Lower leg skin (tissue), 4 donors: ENCODE data around the gene RNF39. TPM values are rescaled to one million over a fixed set of nuclear protein-coding genes. Genes with fewer than 3 reads are reported as not detected.

ENCODE experiments used
- DNase-seq, 2 donors: peaks; one replicate each; pipeline ENCODE4 v3.0.0-alpha.2; 2019; ENCODE audit warnings: low spot score in 2 of 2
- H3K4me3 ChIP-seq: fragments of 200-600 bp; sonication (generic); 2 replicates; pipeline ENCODE4 v1.5.1; 2017; ENCODE audit warnings: mild to moderate bottlenecking, low read depth; ENCODE audit not compliant: poor library complexity, severe bottlenecking
- POLR2A ChIP-seq, 2 donors: fragments of 450-650 bp; IDR thresholded peaks; one replicate each; pipeline ENCODE4 v1.6.1; 2016 to 2017; ENCODE audit warnings: antibody characterized with exemption in 2 of 2, mild to moderate bottlenecking in 1 of 2, moderate library complexity in 1 of 2
- WGBS, 2 donors: methylation state at CpG; one replicate each; pipeline ENCODE4 v1.1.5; 2018; 5-methylcytosine and 5-hydroxymethylcytosine counted together
- intact Hi-C: fragments of 100-400 bp; cut with DNase I; formaldehyde crosslinking; loops from one replicate; pipeline ENCODE4 v1.15.0; 2023; ENCODE audit warnings: low total_unique reads
- total RNA-seq, 4 donors: library from RNA; depleted of rRNA; stranded (reverse); fragments of >200 nt; gene quantifications; one replicate each; pipeline ENCODE4 v1.1.0, GENCODE V29; 2016
- TF ChIP-seq, protein P1 (sequence below), 3 donors: fragments of 450-650 bp; IDR thresholded peaks; one replicate each; pipeline ENCODE4 v1.5.1; 2016; ENCODE audit warnings: antibody characterized with exemption in 3 of 3, mild to moderate bottlenecking in 3 of 3, moderate library complexity in 2 of 3

The RNF39 gene
- total RNA-seq, 4 donors from 2014 or later = 96.9 to 113 (median 108) TPM

GRCh38 chr6:30060606-30061091 is 14.9 kb downstream of the RNF39 start:
- 0% methylated on average over 24 of the region's 24 CpGs for WGBS, 2 donors
- DNase-seq = peak in 1 of 2 donors; percentile 85
- no peak for TF ChIP-seq POLR2A (IDR thresholded peaks at IDR 0.05)
- TF ChIP-seq, protein P1, sequence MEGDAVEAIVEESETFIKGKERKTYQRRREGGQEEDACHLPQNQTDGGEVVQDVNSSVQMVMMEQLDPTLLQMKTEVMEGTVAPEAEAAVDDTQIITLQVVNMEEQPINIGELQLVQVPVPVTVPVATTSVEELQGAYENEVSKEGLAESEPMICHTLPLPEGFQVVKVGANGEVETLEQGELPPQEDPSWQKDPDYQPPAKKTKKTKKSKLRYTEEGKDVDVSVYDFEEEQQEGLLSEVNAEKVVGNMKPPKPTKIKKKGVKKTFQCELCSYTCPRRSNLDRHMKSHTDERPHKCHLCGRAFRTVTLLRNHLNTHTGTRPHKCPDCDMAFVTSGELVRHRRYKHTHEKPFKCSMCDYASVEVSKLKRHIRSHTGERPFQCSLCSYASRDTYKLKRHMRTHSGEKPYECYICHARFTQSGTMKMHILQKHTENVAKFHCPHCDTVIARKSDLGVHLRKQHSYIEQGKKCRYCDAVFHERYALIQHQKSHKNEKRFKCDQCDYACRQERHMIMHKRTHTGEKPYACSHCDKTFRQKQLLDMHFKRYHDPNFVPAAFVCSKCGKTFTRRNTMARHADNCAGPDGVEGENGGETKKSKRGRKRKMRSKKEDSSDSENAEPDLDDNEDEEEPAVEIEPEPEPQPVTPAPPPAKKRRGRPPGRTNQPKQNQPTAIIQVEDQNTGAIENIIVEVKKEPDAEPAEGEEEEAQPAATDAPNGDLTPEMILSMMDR (IDR thresholded peaks at IDR 0.05) = no peak
- H3K4me3 ChIP-seq = peak overlapping the region; percentile 82
- intact Hi-C loops = no loop called here

- DNase-seq = no peak
- H3K4me3 ChIP-seq = no peak overlapping the region
- intact Hi-C loops = no loop called here
- WGBS, 2 donors = 53 to 57% methylated on average over 1 of the region's 1 CpG
- TF ChIP-seq, protein P1 (IDR thresholded peaks at IDR 0.05) = no peak
- TF ChIP-seq POLR2A (IDR thresholded peaks at IDR 0.05) = no peak
Observed at GRCh38 chr6:30055513-30055912, 20.1 kb downstream of the RNF39 start.

GRCh38 chr6:30053682-30054081 is 21.9 kb downstream of the RNF39 start:
- intact Hi-C loops = no loop called here
- no peak for TF ChIP-seq POLR2A (IDR thresholded peaks at IDR 0.05)
- TF ChIP-seq, protein P1 (IDR thresholded peaks at IDR 0.05) = no peak
- WGBS, 2 donors = 90 to 91% methylated on average over 3 of the region's 3 CpGs
- H3K4me3 ChIP-seq = no peak overlapping the region
- DNase-seq = no peak

GRCh38 chr6:30047220-30047619 is 28.3 kb downstream of the RNF39 start:
- no peak for TF ChIP-seq POLR2A (IDR thresholded peaks at IDR 0.05)
- TF ChIP-seq, protein P1 (IDR thresholded peaks at IDR 0.05) = no peak
- intact Hi-C loops = no loop called here
- whole genome bisulfite sequencing, 2 donors = 64 to 78% methylated on average over 2 of the region's 2 CpGs
- DNase-seq = no peak
- no peak overlapping the region for H3K4me3 ChIP-seq

DNA sequence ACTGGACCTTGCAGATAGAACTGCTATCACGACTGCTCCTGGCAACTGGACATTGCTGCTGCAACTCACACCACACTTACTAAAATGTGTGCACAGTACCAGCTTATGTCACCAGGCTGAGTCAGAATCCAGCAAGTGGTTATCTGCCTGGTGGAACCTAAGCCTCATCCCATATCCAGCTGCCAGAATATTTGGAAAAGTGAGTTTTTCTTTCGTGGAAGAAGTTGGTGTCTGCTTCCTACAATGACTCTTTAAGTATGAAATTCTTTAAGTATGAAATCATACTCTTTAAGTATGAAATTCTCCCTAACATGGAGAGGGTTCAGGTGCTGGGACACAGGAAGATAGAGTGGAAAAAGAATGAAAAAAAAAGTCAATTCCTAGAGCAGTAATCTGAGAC is 30.9 kb downstream of the RNF39 start:
- 81 to 83% methylated on average over 2 of the region's 2 CpGs for WGBS, 2 donors
- TF ChIP-seq, protein P1 (IDR thresholded peaks at IDR 0.05) = no peak
- TF ChIP-seq POLR2A (IDR thresholded peaks at IDR 0.05) = no peak
- no peak for DNase-seq
- no peak overlapping the region for H3K4me3 ChIP-seq
- intact Hi-C loops = no loop called here

DNA sequence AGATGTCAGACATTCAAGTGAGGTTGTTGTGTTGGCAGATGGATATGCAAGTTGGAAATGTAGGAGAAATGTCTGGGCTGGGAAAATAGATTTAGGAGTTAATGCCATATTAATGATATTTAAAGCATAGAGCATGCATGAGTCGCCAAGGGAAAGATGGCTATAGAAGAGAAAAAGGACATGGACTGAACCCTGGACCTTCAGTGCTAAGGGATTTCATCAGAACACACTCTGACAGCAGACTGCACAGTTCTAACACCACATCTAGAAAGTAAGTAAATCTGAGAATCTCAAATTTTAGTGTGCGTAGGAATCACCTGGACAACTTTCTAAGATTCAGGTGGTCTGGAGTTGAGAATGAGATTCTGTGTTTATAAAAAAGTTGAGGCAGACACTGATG is 31.8 kb downstream of the RNF39 start:
- TF ChIP-seq, protein P1 (IDR thresholded peaks at IDR 0.05) = no peak
- no peak for TF ChIP-seq POLR2A (IDR thresholded peaks at IDR 0.05)
- intact Hi-C loops = no loop called here
- DNase-seq = no peak
- H3K4me3 ChIP-seq = no peak overlapping the region
- 89 to 94% methylated on average over 2 of the region's 2 CpGs for WGBS, 2 donors
